WTC11 (cell line): ENCODE measurements around the gene DCAF16. TPM values are rescaled to one million over a fixed set of nuclear protein-coding genes. Genes with fewer than 3 reads are reported as not detected.

Experiments
- ATAC-seq: fragments of 200-7000 bp; cut with Tn5 transposase; 2 replicates; pipeline ENCODE4 v1.10.0; 2021; ENCODE audit warnings: mild to moderate bottlenecking, moderate library complexity
- CTCF ChIA-PET: fragments of 300-600 bp; sonication (Branson Sonifier 250); formaldehyde crosslinking; loops from one replicate; lab custom pipeline; 2021; ENCODE audit warnings: antibody characterized with exemption; lab: Charles Lee
- POLR2A ChIA-PET: fragments of 350-600 bp; sonication (Branson Sonifier 250); formaldehyde crosslinking; loops from one replicate; lab custom pipeline; 2021; ENCODE audit warnings: antibody characterized with exemption; lab: Charles Lee
- DNase-seq: peaks from one replicate; pipeline ENCODE4 v3.0.0; 2021; ENCODE audit warnings: low spot score
- H3K27ac Mint-ChIP-seq: 2 replicates; pipeline ENCODE4 v1.8.0; 2021; ENCODE audit warnings: mixed read lengths
- H3K27me3 Mint-ChIP-seq: 2 replicates; pipeline ENCODE4 v1.8.0; 2021; ENCODE audit warnings: low read depth, mild to moderate bottlenecking, moderate library complexity, mixed read lengths
- H3K36me3 Mint-ChIP-seq: 2 replicates; pipeline ENCODE4 v1.8.0; 2021; ENCODE audit warnings: mixed read lengths
- H3K4me1 Mint-ChIP-seq: 2 replicates; pipeline ENCODE4 v1.8.0; 2022; ENCODE audit warnings: mixed read lengths
- H3K4me3 Mint-ChIP-seq: 2 replicates; pipeline ENCODE4 v1.8.0; 2021; ENCODE audit warnings: mild to moderate bottlenecking, moderate library complexity, mixed read lengths
- H3K9me3 Mint-ChIP-seq: 2 replicates; pipeline ENCODE4 v1.8.0; 2021; ENCODE audit warnings: mixed read lengths
- AR ChIP-seq: fragments of 250-450 bp; sonication (Bioruptor Pico); IDR thresholded peaks from 2 replicates; pipeline ENCODE4 v1.9.0; 2021; ENCODE audit warnings: mild to moderate bottlenecking
- E2F5 ChIP-seq: sonication (generic); formaldehyde crosslinking; IDR thresholded peaks from 2 replicates; pipeline ENCODE4 v1.8.1; 2022; ENCODE audit warnings: mild to moderate bottlenecking, moderate library complexity, missing genetic modification reagents
- GRHL2 ChIP-seq: fragments of 250-450 bp; sonication (Bioruptor Pico); IDR thresholded peaks from 2 replicates; pipeline ENCODE4 v1.8.0; 2022; ENCODE audit warnings: mild to moderate bottlenecking, moderate library complexity; ENCODE audit not compliant: insufficient replicate concordance, severe bottlenecking
- GTF2I ChIP-seq: fragments of 250-450 bp; sonication (Bioruptor Pico); conservative IDR thresholded peaks from 2 replicates; pipeline ENCODE4 v1.4.0; 2021; ENCODE audit warnings: mild to moderate bottlenecking
- HMGA2 ChIP-seq: fragments of 250-450 bp; sonication (Bioruptor Pico); IDR thresholded peaks from 2 replicates; pipeline ENCODE4 v1.4.0; 2021; ENCODE audit warnings: mild to moderate bottlenecking, moderate library complexity
- IRF1 ChIP-seq: sonication (generic); formaldehyde crosslinking; IDR thresholded peaks from 2 replicates; pipeline ENCODE4 v1.8.0; 2023; ENCODE audit warnings: missing genetic modification reagents
- SMAD3 ChIP-seq: sonication (generic); formaldehyde crosslinking; IDR thresholded peaks from 2 replicates; pipeline ENCODE4 v1.8.0; 2022; ENCODE audit warnings: missing genetic modification reagents, mild to moderate bottlenecking, borderline replicate concordance
- SMAD4 ChIP-seq: sonication (generic); formaldehyde crosslinking; IDR thresholded peaks from 2 replicates; pipeline ENCODE4 v1.8.0; 2022; ENCODE audit warnings: mild to moderate bottlenecking, missing genetic modification reagents
- TEAD1 ChIP-seq: sonication (generic); formaldehyde crosslinking; IDR thresholded peaks from 2 replicates; pipeline ENCODE4 v1.8.0; 2022; ENCODE audit warnings: mild to moderate bottlenecking, missing genetic modification reagents
- USF2 ChIP-seq: sonication (generic); formaldehyde crosslinking; IDR thresholded peaks from 2 replicates; pipeline ENCODE4 v1.8.1; 2023; ENCODE audit warnings: mild to moderate bottlenecking, missing genetic modification reagents, moderate library complexity
- ZNF121 ChIP-seq: sonication (generic); formaldehyde crosslinking; IDR thresholded peaks from 2 replicates; pipeline ENCODE4 v1.8.0; 2023; ENCODE audit warnings: missing genetic modification reagents
- ZNF138 ChIP-seq: sonication (generic); formaldehyde crosslinking; conservative IDR thresholded peaks from 2 replicates; pipeline ENCODE4 v1.8.1; 2022; ENCODE audit warnings: mild to moderate bottlenecking, moderate library complexity, missing genetic modification reagents
- ZNF219 ChIP-seq: sonication (generic); formaldehyde crosslinking; IDR thresholded peaks from 2 replicates; pipeline ENCODE4 v1.8.0; 2023; ENCODE audit warnings: missing genetic modification reagents, mild to moderate bottlenecking, borderline replicate concordance
- total RNA-seq: library from RNA; stranded (reverse); gene quantifications from 3 replicates; pipeline ENCODE4 v1.2.3, GENCODE V29; 2021
- TF ChIP-seq, protein P1 (sequence below): fragments of 250-450 bp; sonication (Bioruptor Pico); conservative IDR thresholded peaks from 2 replicates; pipeline ENCODE4 v1.9.0; 2021; ENCODE audit warnings: mild to moderate bottlenecking
- TF ChIP-seq, protein P2 (sequence below): fragments of 200-600 bp; IDR thresholded peaks from 2 replicates; pipeline ENCODE4 v1.8.0; 2022; ENCODE audit warnings: antibody characterized with exemption
- TF ChIP-seq, protein P3 (sequence below): sonication (generic); formaldehyde crosslinking; IDR thresholded peaks from 2 replicates; pipeline ENCODE4 v1.8.1; 2022; ENCODE audit warnings: low read depth, missing genetic modification reagents, borderline replicate concordance
- TF ChIP-seq, protein P4 (sequence below): fragments of 250-450 bp; sonication (Bioruptor Pico); IDR thresholded peaks from 2 replicates; pipeline ENCODE4 v1.9.0; 2021; ENCODE audit warnings: mild to moderate bottlenecking, borderline replicate concordance

The DCAF16 gene
- total RNA-seq, 1 experiment from 2014 or later = 53.6 TPM

DNA sequence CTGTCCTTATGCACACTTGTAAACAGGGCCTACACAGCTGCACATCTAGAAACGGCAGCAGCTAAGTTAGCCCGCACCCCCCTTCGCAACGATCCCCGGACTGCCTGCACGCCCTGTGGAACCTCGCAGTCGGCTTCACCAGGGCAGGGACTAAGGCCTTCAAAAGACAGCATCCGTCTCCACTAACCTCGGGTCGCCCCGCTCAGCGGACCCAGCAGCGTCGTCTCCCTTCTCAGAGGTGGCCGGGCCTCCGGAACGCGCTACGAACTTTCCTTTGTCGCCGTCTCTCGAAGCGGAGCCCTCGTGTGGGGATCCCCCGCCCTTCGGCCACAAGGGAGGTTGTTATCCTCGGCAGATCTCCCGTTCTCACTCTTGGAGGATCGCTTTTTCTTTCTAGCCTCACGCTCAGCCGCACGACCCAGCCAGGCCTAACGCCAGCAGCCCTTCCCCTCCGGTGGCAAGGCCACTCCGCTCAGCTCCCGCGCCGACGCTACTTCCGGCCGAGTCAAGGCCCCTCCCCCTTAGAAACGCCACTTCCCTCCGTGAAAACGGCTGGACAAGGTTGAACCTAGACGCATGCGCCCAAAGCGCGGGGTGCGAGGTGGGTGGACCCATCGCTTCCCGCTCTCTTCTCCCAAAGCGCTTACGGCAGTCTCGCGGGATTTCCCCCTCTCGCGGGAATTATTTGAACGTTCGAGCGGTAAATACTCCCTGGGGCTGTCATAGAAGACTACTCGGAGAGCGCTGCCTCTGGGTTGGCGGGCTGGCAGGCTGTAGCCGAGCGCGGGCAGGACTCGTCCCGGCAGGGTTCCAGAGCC, at the start of gene DCAF16, which contains the start of gene NCAPG (continued):
- TF ChIP-seq, protein P1, sequence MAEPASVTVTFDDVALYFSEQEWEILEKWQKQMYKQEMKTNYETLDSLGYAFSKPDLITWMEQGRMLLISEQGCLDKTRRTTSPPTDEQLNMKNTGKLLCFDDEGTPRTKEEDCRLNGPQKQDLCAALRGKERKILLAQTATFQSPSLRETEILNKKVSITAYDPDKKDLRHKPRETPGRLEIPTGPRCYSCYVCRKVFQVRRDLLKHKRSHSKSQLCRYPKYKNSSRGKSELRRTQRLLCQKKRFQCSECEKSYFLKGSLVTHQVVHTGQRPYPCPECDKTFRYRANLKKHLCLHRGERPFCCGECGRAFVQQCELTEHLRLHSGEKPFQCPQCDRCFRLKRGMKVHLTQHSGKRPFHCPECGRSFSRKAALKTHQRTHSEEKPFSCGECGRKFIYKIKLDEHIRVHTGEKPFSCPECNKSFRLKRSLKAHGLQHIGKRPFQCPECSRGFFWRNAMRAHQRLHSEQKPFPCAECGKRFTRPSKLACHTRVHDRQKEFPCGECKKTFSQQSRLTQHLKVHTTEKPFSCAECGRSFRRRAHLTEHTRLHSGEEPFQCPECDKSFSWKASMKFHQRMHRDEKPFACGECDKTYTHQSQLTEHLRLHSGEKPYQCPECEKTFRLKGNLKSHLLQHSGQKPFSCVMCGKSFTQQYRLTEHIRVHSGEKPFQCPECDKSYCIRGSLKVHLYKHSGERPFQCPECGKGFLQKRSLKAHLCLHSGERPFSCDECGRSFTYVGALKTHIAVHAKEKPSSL (CRISPR knock-in tag) = no peak
- TF ChIP-seq GRHL2 (no peak), USF2 (CRISPR knock-in tag) (no peak)

GRCh38 chr4:17859793-17860406, 49.3 kb upstream of the DCAF16 start:
- Mint-ChIP-seq H3K9me3 (peaks cover 39% of the 10 kb centered on the region), H3K4me3 (no peak overlapping the region), H3K36me3 (peaks cover 37% of the 10 kb centered on the region), H3K27ac (no peak overlapping the region), H3K4me1 (no peaks in the 10 kb centered on the region), H3K27me3 (no peaks in the 10 kb centered on the region)
- DNase-seq = no peak
- TF ChIP-seq IRF1 (no peak), AR (CRISPR knock-in tag) (no peak), ZNF219 (no peak), SMAD3 (CRISPR knock-in tag) (no peak), SMAD4 (no peak), E2F5 (CRISPR knock-in tag) (no peak), HMGA2 (no peak), ZNF121 (CRISPR knock-in tag) (no peak), TEAD1 (CRISPR knock-in tag) (no peak), ZNF138 (CRISPR knock-in tag) (no peak), GTF2I (CRISPR knock-in tag) (no peak)
- TF ChIP-seq, protein P2, sequence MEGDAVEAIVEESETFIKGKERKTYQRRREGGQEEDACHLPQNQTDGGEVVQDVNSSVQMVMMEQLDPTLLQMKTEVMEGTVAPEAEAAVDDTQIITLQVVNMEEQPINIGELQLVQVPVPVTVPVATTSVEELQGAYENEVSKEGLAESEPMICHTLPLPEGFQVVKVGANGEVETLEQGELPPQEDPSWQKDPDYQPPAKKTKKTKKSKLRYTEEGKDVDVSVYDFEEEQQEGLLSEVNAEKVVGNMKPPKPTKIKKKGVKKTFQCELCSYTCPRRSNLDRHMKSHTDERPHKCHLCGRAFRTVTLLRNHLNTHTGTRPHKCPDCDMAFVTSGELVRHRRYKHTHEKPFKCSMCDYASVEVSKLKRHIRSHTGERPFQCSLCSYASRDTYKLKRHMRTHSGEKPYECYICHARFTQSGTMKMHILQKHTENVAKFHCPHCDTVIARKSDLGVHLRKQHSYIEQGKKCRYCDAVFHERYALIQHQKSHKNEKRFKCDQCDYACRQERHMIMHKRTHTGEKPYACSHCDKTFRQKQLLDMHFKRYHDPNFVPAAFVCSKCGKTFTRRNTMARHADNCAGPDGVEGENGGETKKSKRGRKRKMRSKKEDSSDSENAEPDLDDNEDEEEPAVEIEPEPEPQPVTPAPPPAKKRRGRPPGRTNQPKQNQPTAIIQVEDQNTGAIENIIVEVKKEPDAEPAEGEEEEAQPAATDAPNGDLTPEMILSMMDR = no peak
- TF ChIP-seq, protein P3, sequence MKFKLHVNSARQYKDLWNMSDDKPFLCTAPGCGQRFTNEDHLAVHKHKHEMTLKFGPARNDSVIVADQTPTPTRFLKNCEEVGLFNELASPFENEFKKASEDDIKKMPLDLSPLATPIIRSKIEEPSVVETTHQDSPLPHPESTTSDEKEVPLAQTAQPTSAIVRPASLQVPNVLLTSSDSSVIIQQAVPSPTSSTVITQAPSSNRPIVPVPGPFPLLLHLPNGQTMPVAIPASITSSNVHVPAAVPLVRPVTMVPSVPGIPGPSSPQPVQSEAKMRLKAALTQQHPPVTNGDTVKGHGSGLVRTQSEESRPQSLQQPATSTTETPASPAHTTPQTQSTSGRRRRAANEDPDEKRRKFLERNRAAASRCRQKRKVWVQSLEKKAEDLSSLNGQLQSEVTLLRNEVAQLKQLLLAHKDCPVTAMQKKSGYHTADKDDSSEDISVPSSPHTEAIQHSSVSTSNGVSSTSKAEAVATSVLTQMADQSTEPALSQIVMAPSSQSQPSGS (CRISPR knock-in tag) = no peak
- TF ChIP-seq, protein P4, sequence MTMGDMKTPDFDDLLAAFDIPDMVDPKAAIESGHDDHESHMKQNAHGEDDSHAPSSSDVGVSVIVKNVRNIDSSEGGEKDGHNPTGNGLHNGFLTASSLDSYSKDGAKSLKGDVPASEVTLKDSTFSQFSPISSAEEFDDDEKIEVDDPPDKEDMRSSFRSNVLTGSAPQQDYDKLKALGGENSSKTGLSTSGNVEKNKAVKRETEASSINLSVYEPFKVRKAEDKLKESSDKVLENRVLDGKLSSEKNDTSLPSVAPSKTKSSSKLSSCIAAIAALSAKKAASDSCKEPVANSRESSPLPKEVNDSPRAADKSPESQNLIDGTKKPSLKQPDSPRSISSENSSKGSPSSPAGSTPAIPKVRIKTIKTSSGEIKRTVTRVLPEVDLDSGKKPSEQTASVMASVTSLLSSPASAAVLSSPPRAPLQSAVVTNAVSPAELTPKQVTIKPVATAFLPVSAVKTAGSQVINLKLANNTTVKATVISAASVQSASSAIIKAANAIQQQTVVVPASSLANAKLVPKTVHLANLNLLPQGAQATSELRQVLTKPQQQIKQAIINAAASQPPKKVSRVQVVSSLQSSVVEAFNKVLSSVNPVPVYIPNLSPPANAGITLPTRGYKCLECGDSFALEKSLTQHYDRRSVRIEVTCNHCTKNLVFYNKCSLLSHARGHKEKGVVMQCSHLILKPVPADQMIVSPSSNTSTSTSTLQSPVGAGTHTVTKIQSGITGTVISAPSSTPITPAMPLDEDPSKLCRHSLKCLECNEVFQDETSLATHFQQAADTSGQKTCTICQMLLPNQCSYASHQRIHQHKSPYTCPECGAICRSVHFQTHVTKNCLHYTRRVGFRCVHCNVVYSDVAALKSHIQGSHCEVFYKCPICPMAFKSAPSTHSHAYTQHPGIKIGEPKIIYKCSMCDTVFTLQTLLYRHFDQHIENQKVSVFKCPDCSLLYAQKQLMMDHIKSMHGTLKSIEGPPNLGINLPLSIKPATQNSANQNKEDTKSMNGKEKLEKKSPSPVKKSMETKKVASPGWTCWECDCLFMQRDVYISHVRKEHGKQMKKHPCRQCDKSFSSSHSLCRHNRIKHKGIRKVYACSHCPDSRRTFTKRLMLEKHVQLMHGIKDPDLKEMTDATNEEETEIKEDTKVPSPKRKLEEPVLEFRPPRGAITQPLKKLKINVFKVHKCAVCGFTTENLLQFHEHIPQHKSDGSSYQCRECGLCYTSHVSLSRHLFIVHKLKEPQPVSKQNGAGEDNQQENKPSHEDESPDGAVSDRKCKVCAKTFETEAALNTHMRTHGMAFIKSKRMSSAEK (CRISPR knock-in tag) = no peak
- ATAC-seq = no peak
- POLR2A ChIA-PET = no interaction called here
- CTCF ChIA-PET = no interaction called here
